GM19468 (cell line): Measurements from ENCODE around the gene GBF1.
A peak's percentile ranks its signal among the peaks of the same experiment; 100 is the strongest.

Source experiments
- ATAC-seq: cut with Tn5 transposase; IDR thresholded peaks from one replicate; pipeline ENCODE4 v1.9.1; 2021; ENCODE audit warnings: mild to moderate bottlenecking, moderate library complexity, moderate number of reproducible peaks; ENCODE audit not compliant: unreplicated experiment; ENCODE audit errors: extremely low read depth

GBF1 gene

DNA sequence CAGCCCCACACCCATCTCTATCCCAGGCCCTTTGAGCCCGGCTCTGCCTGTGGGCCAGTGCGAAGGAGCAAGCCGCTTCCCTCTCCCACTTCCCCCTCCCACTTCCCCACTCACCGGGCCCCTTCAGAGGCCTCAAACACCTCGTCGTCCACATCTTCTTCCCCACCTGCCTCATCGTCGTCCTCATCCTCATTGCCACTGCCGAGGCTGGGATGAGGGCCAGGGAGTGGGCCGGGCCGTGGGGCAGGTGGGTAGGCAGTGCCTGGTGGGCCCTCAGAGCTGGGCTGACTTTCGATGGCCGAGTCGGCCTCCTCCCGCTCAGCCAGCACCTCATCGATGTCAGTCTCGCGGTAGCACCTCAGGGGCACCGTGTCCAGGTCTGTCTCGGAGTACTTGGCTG lies 169.4 kb downstream of the GBF1 start:
- ATAC-seq: no peak

DNA sequence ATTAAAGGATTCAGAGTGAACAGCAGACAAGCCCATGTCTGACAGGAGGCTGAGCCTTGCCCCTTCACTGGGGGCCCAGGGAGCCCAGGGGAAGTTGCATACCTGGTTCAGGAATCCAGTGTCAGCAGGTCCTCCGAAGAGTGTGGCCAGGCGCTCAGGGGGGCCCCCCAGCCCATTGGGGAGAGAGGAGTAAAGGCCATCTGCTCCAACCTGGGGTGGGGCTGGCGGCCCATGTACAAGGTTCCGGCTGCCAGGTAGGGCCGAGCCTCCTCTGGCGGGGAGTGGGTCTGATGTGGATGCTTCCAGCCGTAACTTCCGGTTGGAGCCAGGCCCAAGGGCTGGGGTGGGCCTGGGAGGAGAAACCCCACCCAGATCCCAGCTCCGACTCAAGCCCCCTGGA lies 171.0 kb downstream of the GBF1 start:
- ATAC-seq: no peak

DNA sequence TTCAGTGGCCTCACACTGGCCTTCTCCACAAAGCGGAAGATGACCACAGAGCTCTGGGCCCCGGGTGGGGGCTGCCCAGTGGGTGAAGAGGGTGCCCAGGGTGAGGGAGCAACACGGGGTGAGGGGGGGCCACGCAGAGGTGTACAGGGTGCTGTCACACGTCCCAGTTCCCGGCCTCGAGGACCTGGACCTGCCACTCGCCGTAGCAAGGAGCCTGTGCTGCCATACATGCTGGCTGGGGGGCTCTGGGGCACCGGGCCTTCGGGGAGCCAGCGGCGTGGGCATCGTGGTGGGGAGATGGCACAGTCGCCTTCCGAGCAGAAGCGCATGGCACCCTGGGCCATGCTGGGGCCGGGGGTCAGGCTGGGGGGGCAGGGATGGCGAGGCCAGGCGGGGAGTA lies 171.4 kb downstream of the GBF1 start:
- ATAC-seq: no peak

DNA sequence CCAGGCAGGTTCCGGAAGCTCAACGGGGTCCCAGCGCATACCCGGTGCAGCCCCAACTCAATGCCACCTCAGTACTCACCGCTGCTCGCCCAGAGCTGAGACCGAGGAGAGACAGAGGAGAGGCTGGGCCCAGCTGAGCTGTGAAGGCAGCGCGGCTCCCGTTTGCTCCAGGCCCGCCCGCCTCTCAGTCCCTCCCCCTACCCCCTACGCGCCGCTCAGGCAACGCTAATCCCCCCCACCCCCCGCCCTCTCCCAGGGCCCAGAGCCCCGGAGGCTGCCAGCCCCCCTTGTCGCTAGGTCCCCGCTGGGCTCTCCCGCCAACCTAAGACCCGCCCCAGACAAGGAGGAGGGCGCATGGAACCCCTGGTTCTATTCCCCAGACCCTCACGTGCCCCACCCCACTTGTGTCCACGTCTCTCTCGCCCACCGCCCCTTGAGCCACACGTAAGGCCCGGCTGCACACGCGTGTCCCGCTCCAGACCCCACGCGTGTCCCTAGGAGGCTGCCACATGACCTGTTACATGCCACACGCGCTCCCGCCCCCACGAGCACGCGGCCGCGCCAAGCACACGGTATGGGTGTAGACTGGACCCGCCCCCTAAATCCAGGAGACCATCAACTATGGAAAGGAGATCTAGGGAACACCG lies 173.4 kb downstream of the GBF1 start, which contains the start of gene PSD:
Gene PSD (minus strand): TSS at position 164 of the 647 bp plus-strand sequence. CDS start 1,747 bp downstream, outside the sequence.
- no peak for ATAC-seq

DNA sequence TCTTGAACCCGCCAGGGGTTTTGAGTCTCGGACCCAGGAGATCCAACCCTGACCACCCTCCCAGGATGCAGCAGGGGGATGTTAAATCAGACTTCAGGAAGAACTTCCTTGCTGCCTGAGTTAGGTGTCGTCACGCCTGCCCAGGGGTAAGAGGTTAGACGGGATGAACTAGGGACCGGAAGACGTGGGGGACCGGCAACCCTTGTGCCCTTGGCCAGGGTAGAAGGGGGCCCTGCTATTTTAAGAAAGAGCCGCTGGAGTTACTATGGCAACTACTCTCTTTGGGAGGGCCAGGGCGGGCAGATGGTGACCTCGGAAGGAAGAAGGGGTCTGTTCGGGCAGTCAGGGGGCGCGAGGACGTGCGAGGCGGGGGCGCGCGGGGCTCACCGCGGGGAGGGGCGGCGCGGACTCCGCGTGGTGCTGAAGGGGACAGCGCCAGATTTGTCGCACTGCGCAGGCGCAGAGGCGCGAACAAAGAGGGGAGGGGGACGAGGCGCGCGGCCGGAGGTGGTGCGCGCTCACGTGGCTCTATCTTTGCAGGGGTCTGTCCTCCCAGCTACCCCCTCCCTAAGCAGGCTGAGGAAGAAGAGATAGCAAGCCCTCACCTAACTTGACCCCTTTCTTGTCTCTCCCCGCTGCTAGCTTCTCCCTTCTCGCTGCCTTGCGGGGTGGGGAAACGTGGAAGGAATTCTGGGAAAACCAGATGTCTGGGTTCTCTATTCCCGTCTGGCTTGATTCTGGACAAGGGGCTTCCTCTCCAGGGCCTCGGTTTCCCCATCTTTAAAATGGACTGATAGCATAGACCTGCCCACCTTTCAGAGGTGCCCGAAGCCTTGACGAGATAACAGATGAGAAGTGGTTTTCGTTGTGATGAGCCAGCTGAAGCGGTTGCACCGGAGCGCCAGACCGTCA lies 174.2 kb downstream of the GBF1 start:
- no peak for ATAC-seq

DNA sequence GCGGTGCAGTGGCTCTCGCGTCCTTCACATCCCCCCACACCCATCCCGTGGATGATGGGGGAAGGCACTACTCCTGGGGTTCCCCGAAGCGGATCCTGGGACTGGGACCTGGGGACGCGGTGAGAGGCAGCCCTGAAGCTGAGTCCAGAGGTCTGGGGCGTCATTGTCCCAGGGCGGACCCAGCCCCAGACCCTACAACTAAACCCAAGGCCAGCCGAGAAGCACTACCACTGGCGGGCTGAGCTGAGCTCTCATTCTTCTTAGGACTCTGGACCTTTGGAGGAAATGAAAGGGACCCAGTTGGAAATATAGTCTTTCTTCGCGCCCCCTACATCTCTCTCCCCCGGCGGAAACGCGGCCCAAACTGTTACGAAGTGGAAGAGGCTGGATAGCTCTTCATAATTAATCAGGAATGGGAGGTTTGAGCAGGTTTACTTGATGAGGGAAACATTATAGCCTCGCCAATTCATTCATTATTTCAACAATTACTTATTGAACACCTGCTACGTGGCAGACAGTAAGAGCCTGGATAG lies 174.9 kb downstream of the GBF1 start:
- no peak for ATAC-seq

DNA sequence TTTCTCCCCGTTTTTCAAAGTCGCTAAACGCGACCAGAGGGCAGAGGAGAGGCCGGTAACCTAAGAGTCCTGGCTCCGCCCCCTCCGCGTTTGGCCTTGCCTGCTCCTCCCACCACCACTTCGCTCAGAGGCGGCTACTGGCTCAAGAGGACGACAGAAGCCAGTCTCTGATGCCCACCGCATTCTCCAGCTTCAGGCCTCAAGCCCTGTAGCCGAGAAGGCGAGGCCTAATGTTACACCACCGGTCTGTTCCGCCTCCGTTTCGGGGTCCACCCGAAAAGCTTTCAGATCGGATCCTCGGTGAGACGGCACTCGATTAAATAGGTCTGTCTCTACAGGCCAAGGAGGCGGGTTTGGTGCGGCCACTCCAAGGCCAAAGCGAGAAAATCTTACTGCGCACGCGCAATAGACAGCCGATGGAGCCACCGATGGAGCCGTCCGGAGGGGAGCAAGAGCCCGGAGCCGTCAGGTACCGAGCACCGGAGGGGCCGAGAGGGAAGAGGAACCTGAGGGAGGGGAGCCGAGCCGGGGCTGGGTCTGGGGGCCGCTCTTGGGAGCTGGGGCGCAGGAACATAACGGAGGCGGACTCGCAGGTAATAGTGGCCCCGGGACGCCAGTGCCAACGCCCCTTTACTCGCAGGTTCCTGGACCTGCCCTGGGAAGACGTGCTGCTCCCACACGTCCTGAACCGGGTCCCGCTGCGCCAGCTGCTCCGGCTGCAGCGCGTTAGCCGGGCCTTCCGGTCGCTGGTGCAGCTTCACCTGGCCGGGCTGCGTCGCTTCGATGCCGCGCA lies 175.6 kb downstream of the GBF1 start, which contains the start of gene FBXL15:
Gene FBXL15 (plus strand): TSS at position 123 of the 793 bp plus-strand sequence. CDS start 294 bp downstream, at position 417.
- peak; percentile 28 for ATAC-seq

DNA sequence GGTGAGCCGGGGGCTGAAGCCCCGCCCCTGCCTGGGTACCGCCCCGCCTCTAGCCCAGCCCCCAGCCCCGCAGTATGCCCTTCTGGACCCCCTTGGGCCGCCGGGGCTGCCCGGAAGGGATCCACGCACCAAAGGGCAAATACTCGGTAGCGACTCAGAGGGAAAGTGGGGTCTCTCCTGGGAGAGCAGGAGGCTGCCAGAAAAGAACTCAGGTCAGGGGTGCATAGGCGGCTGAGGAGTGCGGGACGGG lies 176.1 kb downstream of the GBF1 start:
- ATAC-seq: no peak

DNA sequence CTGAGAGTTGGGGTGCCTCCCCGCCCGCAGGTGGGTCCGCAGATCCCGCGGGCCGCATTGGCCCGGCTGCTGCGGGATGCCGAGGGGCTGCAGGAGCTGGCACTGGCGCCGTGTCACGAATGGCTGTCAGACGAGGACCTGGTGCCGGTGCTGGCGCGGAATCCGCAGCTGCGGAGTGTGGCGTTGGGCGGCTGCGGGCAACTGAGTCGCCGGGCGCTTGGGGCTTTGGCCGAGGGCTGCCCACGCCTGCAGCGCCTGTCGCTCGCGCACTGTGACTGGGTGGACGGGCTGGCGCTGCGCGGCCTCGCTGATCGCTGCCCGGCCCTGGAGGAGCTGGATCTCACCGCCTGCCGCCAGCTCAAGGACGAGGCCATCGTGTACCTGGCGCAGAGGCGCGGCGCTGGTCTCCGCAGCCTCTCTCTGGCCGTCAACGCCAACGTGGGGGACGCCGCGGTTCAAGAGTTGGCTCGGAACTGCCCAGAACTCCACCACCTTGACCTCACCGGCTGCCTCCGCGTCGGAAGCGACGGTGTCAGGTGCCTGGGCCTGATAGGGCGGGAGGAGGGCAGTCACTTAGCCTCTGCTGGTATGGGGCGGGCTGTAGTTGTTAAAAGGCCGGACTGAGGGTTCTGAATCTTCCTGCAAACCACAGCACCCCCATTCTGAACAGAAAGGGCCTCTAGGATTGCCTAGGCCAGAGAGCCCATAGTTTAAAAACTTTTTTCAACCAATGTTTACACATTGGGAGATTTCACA lies 176.6 kb downstream of the GBF1 start:
- no peak for ATAC-seq

DNA sequence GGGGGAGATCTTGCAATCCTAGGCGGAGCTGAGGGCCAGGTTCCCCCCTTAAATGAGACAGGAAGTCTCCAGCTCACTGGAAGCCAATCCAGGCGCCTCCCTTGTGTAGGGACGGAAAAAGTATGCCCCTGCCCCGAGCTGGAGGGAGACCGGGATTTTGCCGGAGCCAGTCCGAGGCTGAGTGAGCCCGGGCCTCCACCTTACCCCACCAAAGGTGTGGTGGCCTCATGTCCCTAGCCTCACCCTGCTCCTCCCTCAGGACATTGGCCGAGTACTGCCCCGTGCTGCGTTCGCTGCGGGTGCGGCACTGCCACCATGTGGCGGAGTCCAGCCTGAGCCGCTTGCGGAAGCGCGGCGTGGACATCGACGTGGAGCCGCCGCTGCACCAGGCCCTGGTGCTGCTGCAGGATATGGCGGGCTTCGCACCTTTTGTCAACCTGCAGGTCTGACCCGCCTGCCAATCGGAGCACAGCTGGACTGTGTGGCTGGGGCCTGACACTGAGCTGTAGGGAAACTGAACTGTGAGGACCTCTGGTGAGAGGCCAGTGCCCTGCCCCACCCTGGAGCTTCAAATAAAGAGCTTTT lies 177.3 kb downstream of the GBF1 start:
- ATAC-seq: no peak

DNA sequence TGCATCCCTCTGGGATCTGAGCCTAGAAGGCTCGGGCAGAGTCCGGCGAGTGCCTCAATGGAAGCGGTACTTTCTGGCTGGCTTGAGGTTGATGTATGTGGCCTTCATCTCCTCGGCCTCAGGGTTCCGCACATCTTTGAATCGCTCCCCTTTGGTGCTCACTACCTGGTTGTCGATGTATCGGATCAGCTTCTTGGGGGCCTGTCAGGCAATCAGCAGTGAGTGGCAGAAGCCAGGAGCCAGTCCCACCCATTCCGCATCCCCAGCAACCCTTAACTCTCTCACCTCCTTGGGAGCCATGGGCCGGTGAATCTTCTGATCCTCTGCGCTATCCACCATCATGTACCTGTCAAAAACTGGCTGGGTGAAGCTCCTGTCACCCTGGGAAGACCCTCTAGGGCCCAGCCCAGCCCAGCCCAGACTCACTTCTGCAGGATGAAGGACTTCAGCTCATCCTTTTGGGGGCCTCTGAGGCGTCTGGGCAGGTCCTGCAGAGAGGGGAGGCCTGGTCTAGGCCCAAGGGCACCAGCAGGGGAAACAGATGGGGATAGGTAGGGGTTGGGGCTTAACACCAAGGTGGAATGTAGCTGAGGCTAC lies 178.1 kb downstream of the GBF1 start:
- no peak for ATAC-seq

DNA sequence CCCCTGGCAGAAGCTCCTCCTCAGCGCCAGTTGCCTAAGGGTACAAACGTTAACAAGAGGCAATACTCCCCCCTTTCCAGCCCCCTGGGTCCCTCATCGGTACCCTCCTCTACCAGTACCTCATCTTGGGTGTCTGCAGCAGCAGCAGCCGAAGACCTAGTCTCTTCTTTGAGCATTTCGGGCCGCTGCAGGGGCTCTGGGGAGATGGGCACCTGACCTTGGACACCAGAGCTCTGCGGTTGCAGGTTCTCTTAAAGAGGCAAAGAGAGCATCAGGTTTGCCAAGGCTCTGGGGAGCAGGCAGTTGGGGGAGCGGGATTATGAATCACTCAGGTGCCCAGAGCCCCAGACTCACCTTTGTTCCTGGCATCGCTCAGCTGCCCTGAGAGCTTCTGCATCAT lies 178.8 kb downstream of the GBF1 start:
- no peak for ATAC-seq

DNA sequence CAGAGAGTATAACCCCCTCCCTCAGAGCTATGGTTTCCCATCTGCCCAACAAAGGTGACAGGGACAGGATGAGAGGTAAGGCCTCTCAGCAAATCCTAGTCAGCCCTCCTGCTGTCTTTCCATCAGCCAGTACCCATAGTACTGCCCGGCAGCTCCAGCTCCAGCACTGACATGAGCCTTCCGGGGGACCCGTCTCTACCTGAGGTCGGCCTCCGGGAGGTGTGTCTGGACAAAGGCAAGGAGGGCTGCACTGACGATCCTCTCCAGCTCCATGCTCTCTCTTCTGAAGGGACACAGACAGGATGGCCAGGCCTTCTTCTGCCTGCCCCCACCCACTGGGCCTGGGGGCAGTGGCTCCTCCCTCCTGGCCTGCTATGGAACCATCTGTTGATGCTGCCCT lies 179.6 kb downstream of the GBF1 start:
- no peak for ATAC-seq

DNA sequence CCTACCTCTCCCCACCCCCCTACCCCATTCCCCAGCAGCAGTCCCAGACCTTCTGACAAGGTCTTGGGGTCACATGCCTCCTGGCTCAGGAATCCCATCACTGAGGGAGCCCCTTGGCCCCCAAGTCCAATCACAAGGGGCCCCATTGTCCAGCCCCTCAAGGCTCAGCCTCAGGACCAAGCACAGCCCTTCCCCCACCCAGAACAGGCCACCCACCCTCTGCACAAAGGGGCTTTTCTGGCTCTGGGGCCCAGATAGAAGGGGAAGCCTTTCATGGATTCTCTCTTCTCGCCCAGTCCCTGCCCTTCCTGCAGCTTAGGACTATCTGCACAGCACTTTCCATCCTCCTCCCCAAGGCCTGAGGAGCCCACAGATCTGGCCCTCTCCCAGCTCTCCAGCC lies 180.1 kb downstream of the GBF1 start:
- no peak for ATAC-seq

DNA sequence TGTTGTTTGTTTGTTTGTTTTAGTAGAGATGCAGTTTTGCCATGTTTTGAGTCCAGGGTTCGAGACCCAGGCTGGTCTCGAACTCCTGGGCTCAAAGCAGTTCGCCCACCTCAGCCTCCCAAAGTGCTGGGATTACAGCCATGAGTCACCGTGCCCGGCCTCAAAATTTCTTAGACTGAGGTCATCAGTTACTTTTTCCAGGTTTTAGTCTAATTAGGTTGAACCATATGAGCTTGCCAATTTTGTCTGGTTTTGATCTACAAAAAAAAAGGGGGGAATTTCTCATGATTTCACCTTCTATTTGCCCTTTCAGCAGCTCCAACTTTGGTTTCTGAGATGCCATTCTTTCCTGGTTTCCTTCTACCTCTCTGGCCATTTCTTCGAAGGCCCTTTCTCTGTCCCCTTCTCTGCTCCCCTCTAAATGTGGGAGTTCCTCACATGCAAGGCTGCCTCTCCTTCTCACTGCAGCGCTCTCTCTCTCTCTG lies 181.5 kb downstream of the GBF1 start:
- ATAC-seq: no peak

DNA sequence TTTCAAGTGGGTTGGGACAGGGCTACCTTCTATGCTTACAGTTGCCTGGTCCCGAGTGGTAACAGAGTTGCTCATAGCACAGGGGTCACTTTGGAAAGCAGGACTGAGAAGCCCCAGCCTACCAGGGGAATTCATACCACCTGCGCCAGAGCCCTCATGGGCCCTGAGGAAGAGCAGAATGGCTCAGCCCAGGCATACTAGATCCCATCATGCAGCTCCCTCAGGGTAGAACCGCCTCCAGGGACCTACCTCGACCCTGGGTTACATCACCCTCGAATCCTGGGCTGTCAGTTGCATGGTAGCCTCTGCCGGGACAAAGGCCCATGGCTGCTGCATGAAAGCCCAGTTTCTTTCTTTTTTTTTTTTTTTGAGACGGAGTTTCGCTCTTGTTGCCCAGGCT lies 184.1 kb downstream of the GBF1 start:
- ATAC-seq: no peak

DNA sequence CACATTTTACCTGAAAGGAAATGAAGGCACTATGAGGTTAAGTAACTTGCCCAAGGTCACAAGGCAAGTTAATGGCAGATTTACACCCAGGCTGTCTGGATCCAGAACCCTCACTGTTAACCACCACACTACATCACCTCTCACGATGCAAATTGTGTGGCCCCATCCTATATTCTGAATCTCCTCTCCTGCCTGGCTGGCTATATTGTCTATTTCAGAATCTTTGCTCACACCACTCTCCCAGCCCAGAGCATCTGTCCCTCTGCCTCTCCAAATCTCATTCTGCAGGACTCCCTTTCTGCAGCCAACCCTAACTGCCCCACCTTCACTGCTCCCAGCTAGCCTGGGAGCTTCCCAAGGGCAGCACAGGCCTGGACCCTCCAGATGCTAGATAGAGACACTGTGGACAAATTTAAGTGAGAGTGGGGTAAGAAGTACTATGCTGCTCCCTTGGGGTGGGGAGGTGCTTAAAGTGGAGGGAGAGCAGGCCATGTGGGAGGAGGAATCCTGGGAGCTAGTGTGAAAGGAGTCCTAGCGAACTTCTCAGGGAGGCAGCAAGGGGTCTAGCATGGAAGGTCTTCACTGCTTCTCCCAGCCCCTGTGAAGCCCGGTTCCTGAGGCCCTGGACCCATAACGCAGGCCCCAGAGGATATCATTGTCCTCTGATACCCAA lies 186.3 kb downstream of the GBF1 start:
- no peak for ATAC-seq
